ENCODE measurements around the gene PKIG.

Gene PKIG

DNA sequence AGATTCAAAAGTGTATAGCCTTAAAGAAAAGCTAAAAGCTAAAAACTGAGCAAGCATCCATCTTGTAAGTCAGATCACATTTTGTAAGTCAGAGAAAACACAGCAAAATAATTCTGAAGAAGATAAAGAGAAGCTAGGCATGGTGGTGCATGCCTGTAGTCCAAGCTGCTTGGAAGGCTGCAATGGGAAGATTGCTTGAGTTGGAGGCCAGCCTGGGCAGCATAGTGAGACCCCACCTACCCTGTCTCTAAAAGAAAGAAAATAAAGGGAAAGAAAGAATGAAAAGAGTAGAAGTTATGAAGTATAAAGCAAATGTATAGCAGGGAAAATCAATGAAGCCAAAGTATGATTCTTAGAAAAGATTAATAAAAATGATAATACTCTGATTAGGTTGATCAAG, 20.5 kb upstream of the PKIG start:
- POLR2A ChIA-PET: no interaction called here
- TF ChIP-seq LEF1 (IDR thresholded peaks at IDR 0.05; ENCODE audit: borderline replicate concordance): no peak
- TF ChIP-seq FOXM1 (IDR thresholded peaks at IDR 0.05; ENCODE audit: borderline replicate concordance): no peak
- TF ChIP-seq TARDBP (IDR thresholded peaks at IDR 0.05): no peak
- CTCF ChIA-PET: interaction anchor here (0.6 kb wide), 1 partner anchor 19 kb away, joined by 4 read pairs; no protein-coding TSS in a partner anchor
- DNase-seq (ENCODE audit: extremely low spot score): no peak

DNA sequence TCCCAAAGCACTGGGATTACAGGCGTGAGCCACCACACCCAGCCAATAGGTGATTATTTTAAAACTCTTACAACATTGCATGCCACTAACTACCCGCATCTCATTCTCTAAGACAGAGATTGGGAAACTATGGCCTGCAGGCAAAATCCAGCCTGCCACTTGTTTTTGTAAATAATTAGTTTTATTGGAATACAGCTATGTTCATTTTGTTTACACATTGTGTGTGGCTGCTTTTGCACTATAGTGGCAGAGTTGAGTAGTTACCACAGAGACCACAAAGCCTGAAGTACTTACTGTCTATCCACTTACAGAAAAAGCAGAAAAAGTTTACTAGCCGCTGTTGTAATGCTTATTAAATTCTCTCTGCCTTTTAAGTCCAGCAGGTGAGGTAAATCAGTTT, 16.4 kb upstream of the PKIG start:
- DNase-seq (ENCODE audit: extremely low spot score): no peak
- ChIA-PET CTCF (no interaction called here), POLR2A (no interaction called here)
- TF ChIP-seq FOXA1 (IDR thresholded peaks at IDR 0.05) (no peak), TARDBP (IDR thresholded peaks at IDR 0.05) (no peak)

DNA sequence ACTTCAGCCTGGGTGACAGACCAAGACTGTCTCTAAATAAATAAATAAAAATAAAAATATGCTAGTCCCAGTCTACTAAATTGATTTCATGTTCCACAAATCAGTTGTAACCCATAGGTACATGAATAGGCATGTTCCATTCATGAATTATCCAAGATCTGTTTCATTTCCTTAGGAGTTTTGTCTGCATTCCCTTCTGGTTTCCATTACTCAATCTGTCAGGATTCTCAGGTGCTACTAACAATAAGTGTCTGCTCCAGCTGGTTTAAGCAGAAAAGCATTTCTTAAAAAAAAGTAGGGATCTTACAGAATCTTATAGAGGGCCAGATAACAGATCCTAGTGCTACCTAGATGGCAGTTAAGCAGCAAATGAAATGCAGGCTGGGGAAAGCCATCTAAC, 15.6 kb upstream of the PKIG start:
- TF ChIP-seq FOXK2 (IDR thresholded peaks at IDR 0.05): no peak
- TF ChIP-seq L3MBTL2 (conservative IDR thresholded peaks at IDR 0.05): no peak
- no peak for TF ChIP-seq HDGF (IDR thresholded peaks at IDR 0.05; ENCODE audit: borderline replicate concordance)
- no peak for DNase-seq (ENCODE audit: extremely low spot score)
- ChIA-PET POLR2A (no interaction called here), CTCF (no interaction called here)

DNA sequence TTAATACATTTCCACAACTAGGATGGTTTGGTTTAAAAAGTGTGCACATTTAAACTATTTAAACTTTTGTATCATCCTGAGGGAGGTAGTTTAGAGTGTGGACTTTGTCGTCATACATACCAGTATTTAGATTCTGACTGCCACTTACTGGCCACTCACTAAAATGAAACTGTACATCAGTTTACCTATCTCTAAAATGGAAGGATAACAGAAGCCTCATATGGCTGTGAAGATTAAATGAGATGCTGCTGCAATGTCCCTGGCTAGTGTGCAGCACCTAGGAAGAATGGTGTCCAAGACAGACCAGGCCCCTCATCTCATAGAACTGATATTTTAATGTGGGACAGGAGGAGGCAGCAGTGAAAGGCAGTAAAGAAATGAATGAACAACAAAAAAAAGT, 12.0 kb upstream of the PKIG start:
- ChIA-PET POLR2A (no interaction called here), CTCF (interaction anchor here (0.6 kb wide), 1 partner anchor 109 kb away, joined by 5 read pairs; no protein-coding TSS in a partner anchor)
- TF ChIP-seq TARDBP (IDR thresholded peaks at IDR 0.05): no peak
- no peak for TF ChIP-seq ARNT (IDR thresholded peaks at IDR 0.05)
- no peak for TF ChIP-seq FOXA1 (IDR thresholded peaks at IDR 0.05)
- no peak for TF ChIP-seq ZNF384 (IDR thresholded peaks at IDR 0.05)
- TF ChIP-seq CTBP1 (IDR thresholded peaks at IDR 0.05; ENCODE audit: borderline replicate concordance): no peak
- TF ChIP-seq, protein P1, sequence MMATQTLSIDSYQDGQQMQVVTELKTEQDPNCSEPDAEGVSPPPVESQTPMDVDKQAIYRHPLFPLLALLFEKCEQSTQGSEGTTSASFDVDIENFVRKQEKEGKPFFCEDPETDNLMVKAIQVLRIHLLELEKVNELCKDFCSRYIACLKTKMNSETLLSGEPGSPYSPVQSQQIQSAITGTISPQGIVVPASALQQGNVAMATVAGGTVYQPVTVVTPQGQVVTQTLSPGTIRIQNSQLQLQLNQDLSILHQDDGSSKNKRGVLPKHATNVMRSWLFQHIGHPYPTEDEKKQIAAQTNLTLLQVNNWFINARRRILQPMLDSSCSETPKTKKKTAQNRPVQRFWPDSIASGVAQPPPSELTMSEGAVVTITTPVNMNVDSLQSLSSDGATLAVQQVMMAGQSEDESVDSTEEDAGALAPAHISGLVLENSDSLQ (IDR thresholded peaks at IDR 0.05): no peak
- no peak for TF ChIP-seq LEF1 (IDR thresholded peaks at IDR 0.05; ENCODE audit: borderline replicate concordance)
- no peak for TF ChIP-seq SUZ12 (IDR thresholded peaks at IDR 0.05)
- no peak for DNase-seq (ENCODE audit: extremely low spot score)

DNA sequence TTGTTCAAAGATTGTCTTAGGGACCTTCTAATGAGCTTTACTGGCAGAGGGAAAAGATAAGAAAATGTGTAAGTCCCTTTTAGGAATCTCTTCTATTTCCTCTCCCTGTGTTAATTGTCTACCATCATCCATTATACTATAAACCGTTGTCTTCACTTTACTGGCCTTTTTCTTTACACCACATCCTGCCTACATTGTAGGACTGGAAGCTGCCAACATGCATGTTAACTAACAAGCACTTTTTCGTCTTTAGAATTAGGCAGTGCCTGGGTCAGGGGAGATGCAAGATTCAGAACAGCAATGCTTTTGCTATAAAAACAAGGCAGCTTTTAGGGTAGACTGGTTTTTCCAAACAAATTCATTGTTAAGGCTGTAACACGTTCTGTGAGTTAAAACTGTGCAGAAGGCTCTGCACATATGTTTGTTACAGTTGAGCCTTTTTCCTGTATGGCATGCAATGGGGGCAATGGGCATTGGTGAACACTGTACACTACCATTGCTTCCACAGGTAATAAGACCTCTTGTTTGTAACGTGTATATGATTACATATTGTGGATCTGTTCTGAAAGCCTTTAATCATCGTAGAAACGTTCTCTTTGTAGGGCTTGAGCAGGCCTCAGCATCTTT, 10.9 kb upstream of the PKIG start:
- ChIA-PET CTCF (interaction anchor here (0.6 kb wide), 1 partner anchor 33 kb away, joined by 3 read pairs; no protein-coding TSS in a partner anchor), POLR2A (no interaction called here)
- TF ChIP-seq BHLHE40 (IDR thresholded peaks at IDR 0.05; ENCODE audit: borderline replicate concordance) (no peak), FOXM1 (IDR thresholded peaks at IDR 0.05; ENCODE audit: borderline replicate concordance) (no peak), FOXA1 (IDR thresholded peaks at IDR 0.05) (no peak), L3MBTL2 (conservative IDR thresholded peaks at IDR 0.05) (no peak), SUZ12 (IDR thresholded peaks at IDR 0.05) (no peak), LEF1 (IDR thresholded peaks at IDR 0.05; ENCODE audit: borderline replicate concordance) (no peak), SP1 (IDR thresholded peaks at IDR 0.05) (no peak)
- no peak for DNase-seq (ENCODE audit: extremely low spot score)

DNA sequence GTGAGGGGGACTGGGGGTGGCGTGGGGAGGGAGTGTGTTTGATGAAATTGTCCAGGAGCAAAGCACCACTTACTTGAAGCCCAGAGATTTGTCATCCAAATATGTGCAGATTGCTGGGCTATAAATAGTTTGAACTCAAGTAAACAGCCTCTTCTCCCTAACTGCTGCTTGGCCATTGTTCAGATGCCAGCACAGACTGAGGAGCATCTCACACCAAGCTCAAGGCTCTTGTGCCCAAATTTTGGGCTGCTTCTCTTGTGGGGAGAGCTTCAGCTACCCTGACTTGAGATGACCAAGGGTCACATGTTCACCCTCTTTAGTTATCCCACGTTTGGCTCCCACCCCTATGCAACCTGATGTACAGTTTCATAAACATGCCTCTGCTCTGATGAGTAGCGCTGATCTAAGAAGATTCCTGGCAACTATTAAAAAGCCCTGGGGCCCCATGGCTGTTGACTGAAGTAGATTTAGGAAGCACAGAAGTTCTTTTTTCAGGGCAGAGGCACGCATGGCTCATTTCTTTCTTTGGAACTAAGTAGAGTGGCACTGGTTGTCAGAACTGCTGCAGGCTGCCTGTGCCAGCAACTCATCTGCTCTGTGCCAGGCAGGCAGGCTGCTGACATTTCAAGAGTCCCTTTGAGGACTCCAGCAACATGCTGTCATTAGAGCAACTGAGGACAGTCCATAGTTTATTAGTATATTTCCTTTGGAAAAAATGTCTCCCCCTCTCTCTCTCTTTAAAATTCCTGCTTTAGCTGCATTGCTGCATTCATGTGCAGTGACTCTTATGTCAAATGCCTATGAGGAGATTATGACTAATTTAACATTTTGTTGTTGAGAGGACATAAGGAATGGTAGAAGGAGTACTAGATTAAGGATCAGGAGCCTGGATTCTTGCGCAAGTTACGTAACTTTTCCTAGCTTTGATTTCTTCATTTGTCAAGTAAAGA, 9.6 kb upstream of the PKIG start:
- DNase-seq (ENCODE audit: extremely low spot score): no peak
- CTCF ChIA-PET: no interaction called here
- no peak for TF ChIP-seq LEF1 (IDR thresholded peaks at IDR 0.05; ENCODE audit: borderline replicate concordance)
- POLR2A ChIA-PET: no interaction called here

DNA sequence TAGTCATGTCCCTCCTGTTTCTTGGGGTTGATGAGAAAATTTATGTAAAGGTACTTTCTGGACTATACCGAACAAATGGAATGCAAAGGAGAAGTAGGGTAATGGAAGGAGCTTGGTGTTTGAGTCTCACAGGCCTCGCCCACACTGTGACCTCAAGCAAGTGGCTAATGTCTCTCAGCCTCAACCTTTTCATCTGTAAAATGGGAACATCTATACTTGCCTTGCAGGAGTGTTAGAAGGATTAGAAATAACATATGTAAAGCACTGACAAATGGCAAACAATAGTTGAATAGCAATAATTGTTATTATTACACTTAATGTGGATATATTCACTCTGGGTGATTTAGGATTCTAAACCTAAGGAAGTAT, 8.9 kb upstream of the PKIG start:
- POLR2A ChIA-PET: no interaction called here
- no peak for TF ChIP-seq CTBP1 (IDR thresholded peaks at IDR 0.05; ENCODE audit: borderline replicate concordance)
- TF ChIP-seq SUZ12 (IDR thresholded peaks at IDR 0.05): no peak
- TF ChIP-seq BHLHE40 (IDR thresholded peaks at IDR 0.05; ENCODE audit: borderline replicate concordance): no peak
- no peak for TF ChIP-seq NFRKB (IDR thresholded peaks at IDR 0.05)
- TF ChIP-seq SP1 (IDR thresholded peaks at IDR 0.05): no peak
- TF ChIP-seq TARDBP (IDR thresholded peaks at IDR 0.05): no peak
- TF ChIP-seq ELF4 (IDR thresholded peaks at IDR 0.05): no peak
- TF ChIP-seq FOXM1 (IDR thresholded peaks at IDR 0.05; ENCODE audit: borderline replicate concordance): no peak
- TF ChIP-seq FOXK2 (IDR thresholded peaks at IDR 0.05): no peak
- TF ChIP-seq ZNF384 (IDR thresholded peaks at IDR 0.05): no peak
- TF ChIP-seq L3MBTL2 (conservative IDR thresholded peaks at IDR 0.05): no peak
- TF ChIP-seq LEF1 (IDR thresholded peaks at IDR 0.05; ENCODE audit: borderline replicate concordance): no peak
- no peak for TF ChIP-seq HDGF (IDR thresholded peaks at IDR 0.05; ENCODE audit: borderline replicate concordance)
- no peak for TF ChIP-seq ARNT (IDR thresholded peaks at IDR 0.05)
- TF ChIP-seq FOXA1 (IDR thresholded peaks at IDR 0.05): no peak
- TF ChIP-seq, protein P1 (IDR thresholded peaks at IDR 0.05): no peak
- no peak for DNase-seq (ENCODE audit: extremely low spot score)

More for the DNA sequence above, 8.9 kb upstream of the PKIG start:
- CTCF ChIA-PET: no interaction called here

Data from HEK293T (cell line).